CD4-positive, alpha-beta T cell treated with Interleukin-15 for 1 hour (primary cell): ENCODE results near the gene NPFFR1.

Source experiments
- DNase-seq: peaks from one replicate; pipeline ENCODE4 v3.0.0-alpha.2; 2020

The NPFFR1 gene

DNA sequence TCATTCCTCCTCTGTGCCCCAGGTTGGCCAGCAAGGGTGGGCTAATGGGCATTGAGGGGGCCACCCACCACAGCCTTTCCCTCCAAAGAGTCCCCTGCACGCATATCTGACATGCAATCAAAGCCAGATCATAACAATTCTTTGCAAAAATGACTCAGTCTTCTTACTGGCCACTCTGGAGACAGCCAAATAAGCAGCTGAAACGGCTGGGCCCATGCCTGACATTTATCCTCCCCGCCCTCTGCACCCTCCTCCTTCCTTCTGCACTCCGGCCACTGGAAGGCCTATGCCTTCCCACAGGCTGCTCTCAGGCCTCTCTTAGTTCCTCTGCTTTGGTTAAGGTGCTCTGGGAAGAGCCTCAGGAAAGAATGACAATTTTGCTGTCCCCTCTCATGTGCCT lies 29.2 kb upstream of the NPFFR1 start:
- no peak for DNase-seq

GRCh38 chr10:70312249-70312648 lies 28.4 kb upstream of the NPFFR1 start:
- DNase-seq = no peak

DNA sequence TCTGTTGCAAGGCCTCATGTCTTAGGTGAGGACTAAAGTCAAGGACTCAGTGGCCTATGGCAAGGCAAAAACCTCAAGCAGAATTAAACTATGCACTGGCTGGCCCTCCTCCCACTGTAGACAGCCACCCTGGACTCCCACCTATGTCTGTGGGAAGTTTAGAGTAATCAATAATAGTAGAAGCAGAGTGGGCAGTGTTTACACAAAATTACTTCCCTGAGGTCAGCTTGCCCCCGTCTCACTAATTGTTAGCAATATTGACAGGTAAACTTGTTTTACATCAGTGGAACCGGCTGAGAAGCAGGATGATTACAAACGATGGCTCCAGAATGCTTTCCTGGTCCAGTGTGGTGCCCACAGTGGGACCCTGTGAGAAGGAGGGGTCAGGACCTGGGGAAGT lies 27.9 kb upstream of the NPFFR1 start:
- no peak for DNase-seq

DNA sequence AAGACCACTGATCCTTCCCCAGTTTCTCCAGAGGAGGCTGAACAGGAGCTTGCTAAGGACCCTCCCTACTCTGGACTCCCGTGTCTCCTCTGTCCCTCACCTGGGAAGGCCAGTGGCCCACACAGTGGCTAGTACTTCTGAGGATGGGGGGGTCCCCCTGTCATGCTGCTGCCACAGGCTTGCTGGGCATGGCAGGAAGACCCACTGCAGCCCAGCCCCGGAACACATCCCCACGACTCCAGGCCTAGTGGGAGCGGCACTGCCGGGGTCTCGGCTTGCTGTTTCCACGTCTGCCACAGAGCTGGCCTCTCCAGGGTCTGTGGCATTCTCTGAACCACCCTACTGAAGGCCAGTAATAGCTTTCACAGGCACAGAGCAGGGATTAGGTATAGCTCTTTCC lies 25.9 kb upstream of the NPFFR1 start:
- DNase-seq = no peak

- DNase-seq = no peak
These were observed 24.6 kb upstream of the NPFFR1 start for GRCh38 chr10:70308121-70309060.

GRCh38 chr10:70306886-70307520 lies 23.2 kb upstream of the NPFFR1 start:
- no peak for DNase-seq

- DNase-seq = no peak
These were observed 22.4 kb upstream of the NPFFR1 start for GRCh38 chr10:70306181-70306705.

DNA sequence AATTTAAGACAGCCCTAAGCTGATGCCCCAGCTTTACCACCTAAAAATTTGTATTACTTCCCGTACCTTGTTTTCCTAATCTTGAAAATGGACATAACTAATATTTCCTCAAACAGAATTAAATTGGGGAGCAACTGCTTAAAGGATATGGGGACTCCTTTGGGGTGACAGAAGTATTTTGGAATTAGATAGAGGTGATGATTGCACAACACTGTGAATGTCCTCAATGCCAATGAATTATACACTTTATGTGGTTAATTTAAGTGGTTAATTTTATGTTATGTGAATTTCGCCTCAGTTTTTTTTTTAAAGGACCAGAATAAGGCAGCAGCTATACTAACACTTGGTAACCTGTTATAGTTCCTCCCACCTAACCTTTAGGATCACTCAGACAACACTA lies 19.9 kb upstream of the NPFFR1 start:
- DNase-seq = no peak

DNA sequence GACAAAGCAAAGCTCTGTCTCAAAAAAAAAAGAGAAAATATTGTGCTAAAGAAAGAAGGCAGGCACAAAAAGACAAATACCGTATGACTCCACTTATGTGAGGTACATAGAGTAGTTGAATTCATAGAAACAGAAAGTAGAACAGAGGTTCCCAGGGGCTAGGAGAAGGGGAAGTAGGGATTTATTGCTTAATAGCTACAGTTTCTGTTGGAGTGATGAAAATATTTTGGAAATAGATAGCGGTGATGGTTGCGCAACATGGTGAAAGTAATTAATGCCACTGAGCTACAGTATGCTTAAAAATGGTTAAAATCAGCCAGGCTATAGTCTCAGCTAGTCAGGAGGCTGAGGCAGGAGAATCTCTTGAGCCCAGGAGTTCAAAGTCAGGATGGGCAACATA lies 18.5 kb upstream of the NPFFR1 start:
- DNase-seq = no peak

GRCh38 chr10:70300908-70301597 lies 17.2 kb upstream of the NPFFR1 start:
- DNase-seq = no peak

DNA sequence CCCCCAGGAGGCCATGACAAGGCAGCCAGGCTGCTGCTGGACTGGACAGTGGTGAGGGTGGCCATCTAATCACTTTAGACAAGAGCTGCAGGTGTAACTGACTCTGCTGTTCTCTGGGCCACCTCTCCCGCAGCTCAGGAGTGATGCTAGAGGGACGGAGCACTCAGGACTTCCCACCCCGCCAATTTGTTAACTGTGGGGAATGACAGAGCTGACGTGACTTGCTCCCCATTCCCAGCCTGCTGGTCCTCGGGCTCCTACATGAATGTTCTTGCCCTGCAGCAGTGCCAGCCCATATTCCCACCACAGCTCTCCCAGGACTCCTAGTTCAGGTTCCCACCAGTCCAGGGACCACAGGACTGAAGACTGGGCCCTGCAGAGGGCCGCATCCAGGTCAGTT lies 16.7 kb upstream of the NPFFR1 start:
- no peak for DNase-seq

DNA sequence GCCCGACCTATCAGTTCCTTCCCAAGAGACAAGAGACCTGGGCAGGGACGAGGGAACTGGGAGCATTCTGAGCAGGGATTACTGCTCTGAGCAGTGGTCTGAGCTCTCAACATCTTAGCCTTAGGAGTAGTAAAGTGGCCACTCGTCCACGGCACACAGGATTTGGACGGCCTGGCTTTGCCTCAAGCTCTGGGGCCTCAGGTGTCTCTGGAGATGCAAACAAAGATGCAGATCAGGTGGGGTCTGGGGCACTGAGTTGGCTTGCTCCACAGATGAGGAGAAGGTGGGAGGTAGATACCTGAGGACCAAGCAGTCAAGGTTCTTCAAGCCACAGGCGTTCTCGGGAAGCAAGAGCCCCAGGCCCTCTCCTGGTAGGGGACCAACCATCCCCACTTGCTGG lies 16.1 kb upstream of the NPFFR1 start:
- no peak for DNase-seq

DNA sequence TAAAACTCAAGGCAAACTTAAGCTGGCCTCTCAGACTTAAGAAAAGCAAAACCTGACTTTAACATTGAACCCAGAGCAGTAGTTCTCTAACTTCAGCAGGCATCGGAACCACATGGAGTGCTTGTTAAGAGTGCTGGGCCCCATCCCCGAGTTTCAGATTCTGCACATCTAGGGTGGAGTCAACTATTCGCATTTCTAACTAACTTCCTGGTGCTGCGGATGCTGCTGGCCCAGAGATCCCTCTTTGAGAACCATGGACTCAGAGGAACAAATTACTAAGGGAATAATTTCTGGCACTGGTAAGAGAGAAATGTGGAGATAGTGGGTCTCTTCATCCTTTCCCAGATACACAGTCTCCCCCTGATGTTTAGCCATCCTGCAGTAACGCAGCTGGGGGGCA lies 14.6 kb upstream of the NPFFR1 start:
- no peak for DNase-seq

DNA sequence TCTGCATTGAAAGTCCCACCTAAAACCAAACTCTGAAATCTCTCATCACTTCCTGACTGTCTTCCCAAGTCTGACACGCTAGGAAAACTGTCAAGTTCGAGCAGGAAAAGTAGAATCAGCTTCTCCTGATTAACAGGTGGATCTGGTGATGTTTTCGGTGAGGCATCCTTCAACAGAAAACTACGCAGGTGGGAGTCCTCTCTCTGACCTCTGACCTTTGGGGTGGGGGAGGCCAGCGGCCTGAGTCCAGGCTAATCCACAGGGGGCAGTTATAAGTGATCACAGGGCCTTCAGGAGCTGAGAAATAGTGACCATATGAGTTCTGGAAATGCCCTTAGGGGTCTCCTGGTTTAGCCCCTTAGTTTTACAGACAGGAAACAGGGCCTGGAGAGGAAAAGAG lies 13.4 kb upstream of the NPFFR1 start:
- DNase-seq = no peak

GRCh38 chr10:70296406-70296899 lies 12.6 kb upstream of the NPFFR1 start:
- DNase-seq = peak; percentile 46

DNA sequence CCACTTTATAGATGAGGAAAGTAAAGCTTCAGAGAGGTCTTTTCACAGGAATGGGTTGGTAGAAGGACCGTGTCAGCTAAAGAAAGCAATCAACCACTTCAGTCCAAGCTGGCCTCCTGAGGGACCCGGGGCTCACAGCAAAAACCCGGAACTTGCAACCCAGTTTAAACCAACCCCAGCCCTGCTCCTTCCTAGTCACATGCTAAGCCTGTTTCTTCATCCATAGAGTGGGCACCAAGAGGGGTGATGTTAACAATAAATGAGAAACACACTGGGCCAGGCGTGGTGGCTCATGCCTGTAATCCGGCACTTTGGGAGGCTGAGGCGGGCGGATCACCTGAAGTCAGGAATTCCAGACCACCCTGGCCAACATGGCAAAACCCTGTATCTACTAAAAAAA lies 12.1 kb upstream of the NPFFR1 start:
- no peak for DNase-seq

GRCh38 chr10:70295321-70295720 lies 11.5 kb upstream of the NPFFR1 start:
- no peak for DNase-seq

DNA sequence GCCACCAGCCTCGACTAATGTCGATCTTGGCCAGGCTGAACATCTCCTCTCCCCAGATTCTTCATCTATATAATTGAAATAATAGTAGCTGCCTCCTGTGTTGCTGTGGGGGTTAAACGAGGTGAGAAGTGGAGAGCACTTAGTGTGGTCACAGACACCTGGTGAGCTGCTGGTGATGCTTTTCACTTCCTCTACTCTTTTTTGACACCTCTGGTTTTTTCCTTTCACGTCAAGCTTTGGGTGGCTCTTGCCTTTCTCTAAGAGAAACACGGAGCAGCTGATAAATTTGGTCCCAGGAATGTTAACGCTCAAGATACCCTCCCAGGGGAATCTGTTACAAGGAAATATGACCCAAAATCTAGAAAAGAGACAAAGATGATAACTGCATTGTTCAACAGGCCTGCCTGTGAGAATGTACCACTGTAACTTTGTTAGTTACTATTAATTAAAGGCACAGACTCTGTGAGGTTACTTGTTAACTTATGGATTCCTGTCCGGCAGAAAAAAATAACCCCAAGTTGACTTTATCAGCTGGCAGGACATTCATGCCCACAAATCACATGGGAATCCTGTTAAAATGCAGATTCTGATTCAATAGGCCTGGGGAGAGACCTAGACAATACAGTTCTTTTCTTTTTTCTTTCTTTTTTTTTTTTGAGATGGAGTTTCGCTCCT lies 9.5 kb upstream of the NPFFR1 start:
- no peak for DNase-seq

DNA sequence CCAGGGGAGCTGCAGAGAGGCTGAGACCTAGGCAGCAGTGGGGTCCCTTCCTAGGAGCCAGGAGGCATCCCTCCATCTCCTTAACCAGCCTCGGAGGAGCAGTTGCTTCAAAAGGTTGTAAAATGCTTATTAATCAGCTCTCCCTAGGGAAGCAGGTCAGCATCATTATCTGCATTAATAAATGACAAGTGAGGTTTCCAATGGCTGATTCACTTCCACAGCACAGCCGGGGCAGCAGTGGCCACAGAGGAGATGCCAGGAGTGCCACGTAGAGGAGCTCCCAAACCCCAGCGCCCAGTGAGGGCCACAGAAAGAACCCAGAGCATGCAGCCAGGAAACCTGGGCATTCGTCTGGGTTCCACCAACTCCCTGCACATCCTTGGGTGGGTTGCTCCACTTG lies 8.2 kb upstream of the NPFFR1 start:
- no peak for DNase-seq

DNA sequence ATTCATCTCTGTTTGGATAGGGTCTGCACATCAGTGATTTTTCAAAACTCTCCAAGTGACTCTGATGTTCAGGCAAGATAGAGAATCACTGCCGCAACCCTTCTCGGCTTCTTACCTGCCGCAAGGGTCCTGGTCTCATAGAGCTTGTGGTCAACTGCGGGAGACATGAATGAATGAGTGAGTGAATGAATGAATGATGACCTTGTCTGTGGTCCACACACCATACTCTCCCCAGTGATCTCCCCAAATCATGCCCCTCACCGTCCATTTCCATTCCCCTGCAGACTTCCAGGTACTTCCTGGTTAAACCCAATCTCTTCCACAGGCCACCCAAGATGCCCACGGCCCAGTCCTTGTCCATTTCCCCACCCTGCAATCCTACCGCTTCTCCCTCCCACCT lies 5.9 kb upstream of the NPFFR1 start:
- no peak for DNase-seq

- no peak for DNase-seq
These were observed 2.8 kb upstream of the NPFFR1 start for GRCh38 chr10:70286616-70287015.

DNA sequence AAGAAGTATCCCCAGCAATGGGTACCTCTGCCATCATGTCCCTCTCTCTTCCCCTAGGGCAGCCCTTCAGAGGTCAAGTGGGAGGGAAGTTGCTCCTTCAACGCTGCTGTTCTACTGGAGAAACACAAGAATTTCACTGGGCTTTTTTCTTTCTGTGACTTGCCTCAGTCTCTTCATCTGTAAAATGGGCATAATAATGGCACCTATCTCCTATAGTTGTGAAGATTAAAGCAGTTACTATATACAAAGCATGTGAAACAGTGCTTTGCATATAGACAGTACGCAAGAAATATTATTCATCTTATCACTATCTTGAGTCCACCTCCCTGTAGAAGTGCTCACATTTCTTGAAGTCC lies 1.6 kb upstream of the NPFFR1 start:
- no peak for DNase-seq
